ENCODE results near the gene CSF3R. TPM values are rescaled to one million over a fixed set of nuclear protein-coding genes. Genes with fewer than 3 reads are reported as not detected.

Gene CSF3R
- total and polyA plus RNA-seq, 9 of the 15 experiments (the other 6 are each of a cell fraction or from before 2014, with no cell fraction given) = 0.21 to 0.86 (median 0.40) TPM; not detected in 1

GRCh38 chr1:36522021-36522420, 39.3 kb upstream of the CSF3R start (continued):
- TF ChIP-seq, protein P1, sequence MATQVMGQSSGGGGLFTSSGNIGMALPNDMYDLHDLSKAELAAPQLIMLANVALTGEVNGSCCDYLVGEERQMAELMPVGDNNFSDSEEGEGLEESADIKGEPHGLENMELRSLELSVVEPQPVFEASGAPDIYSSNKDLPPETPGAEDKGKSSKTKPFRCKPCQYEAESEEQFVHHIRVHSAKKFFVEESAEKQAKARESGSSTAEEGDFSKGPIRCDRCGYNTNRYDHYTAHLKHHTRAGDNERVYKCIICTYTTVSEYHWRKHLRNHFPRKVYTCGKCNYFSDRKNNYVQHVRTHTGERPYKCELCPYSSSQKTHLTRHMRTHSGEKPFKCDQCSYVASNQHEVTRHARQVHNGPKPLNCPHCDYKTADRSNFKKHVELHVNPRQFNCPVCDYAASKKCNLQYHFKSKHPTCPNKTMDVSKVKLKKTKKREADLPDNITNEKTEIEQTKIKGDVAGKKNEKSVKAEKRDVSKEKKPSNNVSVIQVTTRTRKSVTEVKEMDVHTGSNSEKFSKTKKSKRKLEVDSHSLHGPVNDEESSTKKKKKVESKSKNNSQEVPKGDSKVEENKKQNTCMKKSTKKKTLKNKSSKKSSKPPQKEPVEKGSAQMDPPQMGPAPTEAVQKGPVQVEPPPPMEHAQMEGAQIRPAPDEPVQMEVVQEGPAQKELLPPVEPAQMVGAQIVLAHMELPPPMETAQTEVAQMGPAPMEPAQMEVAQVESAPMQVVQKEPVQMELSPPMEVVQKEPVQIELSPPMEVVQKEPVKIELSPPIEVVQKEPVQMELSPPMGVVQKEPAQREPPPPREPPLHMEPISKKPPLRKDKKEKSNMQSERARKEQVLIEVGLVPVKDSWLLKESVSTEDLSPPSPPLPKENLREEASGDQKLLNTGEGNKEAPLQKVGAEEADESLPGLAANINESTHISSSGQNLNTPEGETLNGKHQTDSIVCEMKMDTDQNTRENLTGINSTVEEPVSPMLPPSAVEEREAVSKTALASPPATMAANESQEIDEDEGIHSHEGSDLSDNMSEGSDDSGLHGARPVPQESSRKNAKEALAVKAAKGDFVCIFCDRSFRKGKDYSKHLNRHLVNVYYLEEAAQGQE (IDR thresholded peaks at IDR 0.05; ENCODE audit: borderline replicate concordance) = no peak
- TF ChIP-seq, protein P1 (CRISPR knock-in tag; IDR thresholded peaks at IDR 0.05; ENCODE audit: low read depth) = no peak

Data from K562 (cell line).